K562 (cell line): ENCODE results near the gene PLEKHG5. TPM values are rescaled to one million over a fixed set of nuclear protein-coding genes. Genes with fewer than 3 reads are reported as not detected.

Experiments
- ATAC-seq: fragments of 200-7000 bp; cut with Tn5 transposase; 3 replicates; pipeline ENCODE4 v1.9.1; 2020; ENCODE audit warnings: moderate library complexity
- BruUV-seq: library from RNA; stranded (reverse); fragments of 400-500 nt; replicated peaks from 2 replicates; lab custom pipeline; 2021; lab: Mats Ljungman, UMichigan
- CTCF ChIA-PET: fragments of 300-600 bp; formaldehyde crosslinking; extraction: SDS; loops from one replicate; lab custom pipeline; 2021; ENCODE audit warnings: low intra/inter-chr PET ratio; lab: Yijun Ruan, JAX
- POLR2A ChIA-PET: fragments of 300-600, 350-650 bp; sonication (Branson Sonifier 250); formaldehyde crosslinking; extraction: SDS; loops from one replicate; lab custom pipeline; 2021; ENCODE audit warnings: antibody characterized with exemption, inconsistent platforms; lab: Yijun Ruan, JAX
- DNase-seq, 4 experiments: peaks; one replicate each; pipeline versions ENCODE4 v3.0.0 to v3.0.0-alpha.2; 2011 to 2018; ENCODE audit warnings: low spot score in 3 of 4, mixed read lengths in 3 of 4; ENCODE audit errors: extremely low read depth in 1 of 4
- FAIRE-seq: peaks from 2 replicates; lab custom pipeline; 2011; peaks lifted over from hg19 to GRCh38; lab: Jason Lieb, UNC
- H2AFZ ChIP-seq: 2 replicates; pipeline ENCODE4 v1.6.0; 2011; ENCODE audit warnings: low read depth, low read length, control low read depth, inconsistent platforms
- H3K27ac ChIP-seq: fragments of 200-600 bp; 3 replicates; pipeline ENCODE4 v1.8.0; 2011; ENCODE audit warnings: low read depth, mild to moderate bottlenecking, control low read depth, inconsistent platforms, low read length, moderate library complexity, mixed read lengths; ENCODE audit errors: extremely low read depth
- H3K27me3 ChIP-seq, 2 experiments: fragments of 300-600 bp in 1 of 2; 2 replicates in 1 of 2; 3 replicates in 1 of 2; pipeline versions ENCODE4 v1.6.0 to v1.8.0; 2011; ENCODE audit warnings: inconsistent platforms in 2 of 2, low read length in 2 of 2, mild to moderate bottlenecking in 1 of 2, mixed read lengths in 1 of 2, moderate library complexity in 1 of 2; ENCODE audit not compliant: control insufficient read depth in 2 of 2, insufficient read depth in 2 of 2
- H3K36me3 ChIP-seq: fragments of 300-600 bp; 3 replicates; pipeline ENCODE4 v1.8.0; 2011; ENCODE audit warnings: mild to moderate bottlenecking, low read length, inconsistent platforms; ENCODE audit not compliant: control insufficient read depth, insufficient read depth
- H3K4me1 ChIP-seq, 2 experiments: fragments of 200-600 bp in 1 of 2; replicated peaks in 1 of 2; 2 replicates in 1 of 2; 3 replicates in 1 of 2; pipeline versions ENCODE4 v1.5.1 to v1.8.0; 2011; ENCODE audit warnings: inconsistent platforms in 2 of 2, low read length in 2 of 2, mild to moderate bottlenecking in 1 of 2, mixed read lengths in 1 of 2, moderate library complexity in 1 of 2; ENCODE audit not compliant: control insufficient read depth in 2 of 2, insufficient read depth in 2 of 2
- H3K4me2 ChIP-seq: 2 replicates; pipeline ENCODE4 v1.6.1; 2011; ENCODE audit warnings: low read length, control low read depth, inconsistent platforms, mixed read lengths; ENCODE audit not compliant: insufficient read depth
- H3K4me3 ChIP-seq: fragments of 200-600 bp; sonication (generic), shearing (Covaris generic); 2 replicates; pipeline ENCODE4 v1.5.1; 2016; ENCODE audit warnings: control low read depth, inconsistent platforms
- H3K79me2 ChIP-seq: fragments of 200-600 bp; 3 replicates; pipeline ENCODE4 v1.8.0; 2011; ENCODE audit warnings: low read length, inconsistent platforms; ENCODE audit not compliant: control insufficient read depth, insufficient read depth
- H3K9ac ChIP-seq, 2 experiments: 2 replicates each; pipeline versions ENCODE4 v1.6.0 to v1.6.1; 2011; ENCODE audit warnings: low read depth in 2 of 2, low read length in 2 of 2, control low read depth in 1 of 2, inconsistent platforms in 1 of 2, mild to moderate bottlenecking in 1 of 2, mixed read lengths in 1 of 2; ENCODE audit not compliant: insufficient read depth in 1 of 2
- H3K9me1 ChIP-seq: one replicate; pipeline ENCODE4 v1.6.0; 2011; ENCODE audit warnings: inconsistent platforms, mild to moderate bottlenecking, low read length, moderate library complexity; ENCODE audit not compliant: control insufficient read depth, insufficient read depth
- H3K9me3 ChIP-seq: replicated peaks from 2 replicates; pipeline ENCODE4 v1.5.1; 2011; ENCODE audit warnings: low read depth, low read length, inconsistent platforms; ENCODE audit not compliant: control insufficient read depth, insufficient read depth
- H4K20me1 ChIP-seq: replicated peaks from 2 replicates; pipeline ENCODE4 v1.6.1; 2011; ENCODE audit warnings: low read length, inconsistent platforms, mixed read lengths; ENCODE audit not compliant: control insufficient read depth, insufficient read depth
- ADNP ChIP-seq: fragments of 200-800 bp; sonication (Bioruptor generic); IDR thresholded peaks from 2 replicates; pipeline ENCODE4 v1.6.1; 2016; ENCODE audit warnings: missing genetic modification characterization, missing compliant biosample characterization
- BCOR ChIP-seq: fragments of 450-650 bp; IDR thresholded peaks from 2 replicates; pipeline ENCODE4 v1.6.1; 2016
- CBX1 ChIP-seq: sonication (generic); IDR thresholded peaks from 2 replicates; pipeline ENCODE4 v1.6.1; 2016; ENCODE audit warnings: antibody characterized with exemption, low read depth, mild to moderate bottlenecking
- ESRRA ChIP-seq: fragments of 450-650 bp; IDR thresholded peaks from 2 replicates; pipeline ENCODE4 v1.6.1; 2014; ENCODE audit warnings: low read depth, mild to moderate bottlenecking, moderate library complexity, borderline replicate concordance
- MXI1 ChIP-seq: IDR thresholded peaks from 2 replicates; pipeline ENCODE4 v1.6.1; 2011; ENCODE audit warnings: low read depth, mild to moderate bottlenecking, improper control_type of control experiment, low read length
- NFIC ChIP-seq: fragments of 450-650 bp; IDR thresholded peaks from 2 replicates; pipeline ENCODE4 v1.6.1; 2017; ENCODE audit warnings: mild to moderate bottlenecking, inconsistent platforms
- PKNOX1 ChIP-seq: fragments of 450-650 bp; IDR thresholded peaks from 2 replicates; pipeline ENCODE4 v1.6.1; 2016
- RAD21 ChIP-seq, 2 experiments: fragments of 250-450 bp in 1 of 2; fragments of 450-650 bp in 1 of 2; sonication (Bioruptor Pico) in 1 of 2; formaldehyde crosslinking in 1 of 2; IDR thresholded peaks in 1 of 2; conservative IDR thresholded peaks in 1 of 2; 2 replicates each; pipeline versions ENCODE4 v1.4.0 to v1.8.0; 2020 to 2022; ENCODE audit warnings: mild to moderate bottlenecking in 2 of 2, moderate library complexity in 1 of 2
- SMARCA5 ChIP-seq: fragments of 450-650 bp; IDR thresholded peaks from 2 replicates; pipeline ENCODE4 v1.6.1; 2016
- SOX6 ChIP-seq: fragments of 450-650 bp; IDR thresholded peaks from 2 replicates; pipeline ENCODE4 v1.6.1; 2014; ENCODE audit warnings: mild to moderate bottlenecking
- STAT5B ChIP-seq: fragments of 250-450 bp; sonication (Bioruptor Pico); IDR thresholded peaks from 2 replicates; pipeline ENCODE4 v1.8.0; 2021; ENCODE audit warnings: mild to moderate bottlenecking, inconsistent platforms
- WGBS: fragments of 100-300 bp; shearing (Covaris generic); methylation state at CpG from one replicate; pipeline ENCODE4 v1.1.6; 2016; ENCODE audit warnings: low coverage, mixed read lengths; ENCODE audit not compliant: insufficient coverage; ENCODE audit errors: missing lambda C conversion rate; 5-methylcytosine and 5-hydroxymethylcytosine counted together
- in situ Hi-C: fragments of 300-500 bp; cut with MboI; formaldehyde crosslinking; loops from 4 replicates; pipeline ENCODE4 v1.15.0; 2018; ENCODE audit warnings: inconsistent platforms, mixed read lengths
- intact Hi-C: fragments of 100-400 bp; cut with micrococcal nuclease; formaldehyde crosslinking; loops from 2 replicates; pipeline ENCODE4 v1.14.2; 2022
- polyA plus RNA-seq, 8 experiments: library from polyadenylated mRNA; depleted of rRNA in 4 of 8; stranded (reverse) in 5 of 8; unstranded in 3 of 8; fragments of >200 nt; fragmentation: Nextera tagmentation in 2 of 8; fragmentation: Illumina TruSeq in 1 of 8; extraction: Ambion mirVana in 2 of 8; extraction: Trizol in 1 of 8; gene quantifications; 2 replicates each; pipeline versions ENCODE4 v1.2.1 to v1.2.3, GENCODE V29; 2011 to 2014; ENCODE audit warnings: inconsistent platforms in 1 of 8, missing spikeins in 1 of 8
- total RNA-seq, 7 experiments: library from RNA; depleted of rRNA in 6 of 7; stranded (reverse); fragments of >200 nt in 6 of 7; fragmentation: Illumina TruSeq in 2 of 7; extraction: Trizol in 2 of 7; gene quantifications; 2 replicates each; pipeline versions ENCODE4 v1.2.1 to v1.2.3, GENCODE V29; 2011 to 2021; ENCODE audit warnings: low replicate concordance in 1 of 7
- TF ChIP-seq, protein P1 (sequence below): fragments of 250-450 bp; sonication (Bioruptor Pico); IDR thresholded peaks from 2 replicates; pipeline ENCODE4 v1.5.1; 2021; ENCODE audit warnings: mild to moderate bottlenecking

PLEKHG5 gene
- total and polyA plus RNA-seq, 9 of the 15 experiments (the other 6 are each of a cell fraction or from before 2014, with no cell fraction given) = 0.04 to 0.29 (median 0.09) TPM; not detected in 3

GRCh38 chr1:6502000-6502891 is 10.8 kb upstream of the PLEKHG5 start:
- in situ Hi-C loops (no loop called here), intact Hi-C loops (loop anchor here (2.0 kb wide), 1 partner anchor 15 kb away; no protein-coding TSS in a partner anchor)
- FAIRE-seq (no peak), ATAC-seq (peak; percentile 2; the same call in 1 of the 3 replicates), DNase-seq (no peak)
- Histone ChIP-seq H3K4me3 (no peak overlapping the region), H3K9me3 (no peaks in the 10 kb centered on the region), H3K4me2 (no peak overlapping the region), H3K4me1 (peaks cover 0 to 61% of the 10 kb centered on the region in 2 experiments; a peak in 2 of 5 replicates), H3K36me3 (no peaks in the 10 kb centered on the region), H3K79me2 (no peaks in the 10 kb centered on the region), H3K9me1 (no peaks in the 10 kb centered on the region), H3K27ac (no peak overlapping the region), H3K9ac (peak overlapping the region in 1 of 2 experiments; percentile 40; a peak in 1 of 4 replicates), H4K20me1 (peaks cover 40% of the 10 kb centered on the region), H2AFZ (no peak overlapping the region), H3K27me3 (peaks cover 74 to 90% of the 10 kb centered on the region in 2 experiments)
- BruUV-seq = no TSS peak
- peak; percentile 70 for TF ChIP-seq NFIC
- no peak for TF ChIP-seq MXI1
- WGBS = 7% methylated on average over 31 of the region's 31 CpGs
- POLR2A ChIA-PET = interaction anchor here (0.6 to 6.1 kb wide), 6 partner anchors 8 to 86 kb away, joined by 3 to 57 read pairs (median 3); no protein-coding TSS in a partner anchor
- CTCF ChIA-PET = no interaction called here

DNA sequence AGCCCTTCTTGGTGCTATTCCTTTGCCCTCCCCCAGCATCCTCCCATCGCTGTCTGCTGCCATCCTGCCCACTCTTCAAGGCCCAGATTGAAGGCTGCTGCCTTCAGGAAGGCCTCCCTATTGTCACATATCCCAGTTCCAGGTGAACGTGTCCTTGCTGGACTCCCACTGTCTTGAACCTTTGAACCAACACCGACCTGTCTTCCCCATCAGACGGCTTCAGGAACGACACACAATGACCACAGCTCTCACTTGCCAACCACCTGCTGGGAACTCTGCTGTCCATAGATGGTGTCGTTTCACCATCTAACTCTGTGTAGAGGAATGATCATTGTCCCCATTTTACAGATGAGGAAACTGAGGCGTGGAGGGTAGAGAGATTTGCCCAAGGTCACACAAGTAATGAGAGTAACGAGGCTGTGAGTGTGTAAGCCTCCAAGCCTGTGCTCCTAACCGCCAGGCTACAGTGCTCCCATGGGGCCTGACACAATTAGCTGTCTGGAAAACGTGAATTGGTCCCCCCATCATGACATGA is 9.9 kb upstream of the PLEKHG5 start:
- WGBS = 3% methylated on average over 10 of the region's 10 CpGs
- no peak overlapping the region for H2AFZ ChIP-seq
- H3K36me3 ChIP-seq = no peaks in the 10 kb centered on the region
- no peaks in the 10 kb centered on the region for H3K9me1 ChIP-seq
- H4K20me1 ChIP-seq = peaks cover 40% of the 10 kb centered on the region
- peaks cover 74 to 88% of the 10 kb centered on the region in 2 experiments for H3K27me3 ChIP-seq
- no peaks in the 10 kb centered on the region for H3K9me3 ChIP-seq
- in situ Hi-C loops = no loop called here
- H3K4me1 ChIP-seq = peaks cover 0 to 69% of the 10 kb centered on the region in 2 experiments; a peak in 2 of 5 replicates
- FAIRE-seq (peak; percentile 75), ATAC-seq (no peak), DNase-seq (no peak)
- intact Hi-C loops = no loop called here
- no peaks in the 10 kb centered on the region for H3K79me2 ChIP-seq
- H3K27ac ChIP-seq = no peak overlapping the region
- ChIA-PET POLR2A (interaction anchor here (1.4 kb wide), 1 partner anchor 11 kb away, joined by 5 read pairs; no protein-coding TSS in a partner anchor), CTCF (no interaction called here)
- no peak overlapping the region for H3K4me3 ChIP-seq
- H3K4me2 ChIP-seq = no peak overlapping the region
- no TSS peak for BruUV-seq
- H3K9ac ChIP-seq = 0 out of 4 replicates have a peak overlapping the region, but pooled peaks of 1 of the 2 experiments have one; percentile 62
- TF ChIP-seq ADNP (tag) (peak; percentile 87), BCOR (peak; percentile 99), ESRRA (peak; percentile 96), PKNOX1 (0 out of 2 replicates have a peak, but pooled peaks have one; percentile 5), CBX1 (peak; percentile 90), SMARCA5 (peak; percentile 96), RAD21 (CRISPR knock-in tag; conservative IDR thresholded peaks at IDR 0.05 in 1 of 2, IDR thresholded peaks at IDR 0.05 in 1 of 2) (peak in 1 of 2 experiments; percentile 35; a peak in 2 of 4 replicates), SOX6 (no peak), STAT5B (no peak)
- TF ChIP-seq, protein P1, sequence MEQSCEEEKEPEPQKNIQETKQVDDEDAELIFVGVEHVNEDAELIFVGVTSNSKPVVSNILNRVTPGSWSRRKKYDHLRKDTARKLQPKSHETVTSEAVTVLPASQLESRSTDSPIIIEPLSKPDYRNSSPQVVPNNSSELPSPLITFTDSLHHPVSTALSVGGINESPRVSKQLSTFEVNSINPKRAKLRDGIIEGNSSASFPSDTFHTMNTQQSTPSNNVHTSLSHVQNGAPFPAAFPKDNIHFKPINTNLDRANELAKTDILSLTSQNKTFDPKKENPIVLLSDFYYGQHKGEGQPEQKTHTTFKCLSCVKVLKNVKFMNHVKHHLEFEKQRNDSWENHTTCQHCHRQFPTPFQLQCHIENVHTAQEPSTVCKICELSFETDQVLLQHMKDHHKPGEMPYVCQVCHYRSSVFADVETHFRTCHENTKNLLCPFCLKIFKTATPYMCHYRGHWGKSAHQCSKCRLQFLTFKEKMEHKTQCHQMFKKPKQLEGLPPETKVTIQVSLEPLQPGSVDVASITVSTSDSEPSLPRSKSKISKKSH (CRISPR knock-in tag) = no peak
